BJ (cell line): ENCODE measurements around the gene LHFPL2. TPM values are rescaled to one million over a fixed set of nuclear protein-coding genes. Genes with fewer than 3 reads are reported as not detected.

ENCODE experiments used
- CTCF ChIA-PET: fragments of 350-600 bp; formaldehyde crosslinking; extraction: SDS; loops from one replicate; lab custom pipeline; 2021; ENCODE audit warnings: antibody characterized with exemption, inconsistent platforms; lab: Yijun Ruan, JAX
- POLR2A ChIA-PET: fragments of 300-600 bp; sonication (Branson Sonifier 250); formaldehyde crosslinking; extraction: SDS; loops from one replicate; lab custom pipeline; 2021; ENCODE audit warnings: antibody characterized with exemption; lab: Charles Lee
- DNase-seq: peaks from one replicate; pipeline ENCODE4 v3.0.0-alpha.2; 2011; ENCODE audit warnings: low read depth
- H3K27me3 ChIP-seq: 2 replicates; pipeline ENCODE4 v1.6.0; 2011; ENCODE audit warnings: low read length; ENCODE audit not compliant: control insufficient read depth, insufficient read depth
- H3K36me3 ChIP-seq: 2 replicates; pipeline ENCODE4 v1.5.1; 2011; ENCODE audit warnings: low read length; ENCODE audit not compliant: control insufficient read depth, insufficient read depth
- H3K4me3 ChIP-seq: 2 replicates; pipeline ENCODE4 v1.5.1; 2011; ENCODE audit warnings: low read depth, mild to moderate bottlenecking, control low read depth, low read length
- CTCF ChIP-seq: IDR thresholded peaks from 2 replicates; pipeline ENCODE4 v1.5.1; 2011; ENCODE audit warnings: low read depth, mild to moderate bottlenecking, control low read depth, inconsistent platforms, low read length, moderate library complexity; ENCODE audit not compliant: insufficient read depth
- polyA plus RNA-seq: library from polyadenylated mRNA; depleted of rRNA; stranded (reverse); fragments of >200 nt; gene quantifications from 2 replicates; pipeline ENCODE4 v1.2.3, GENCODE V29; 2011

LHFPL2 gene
- polyA plus RNA-seq, 1 experiment: 4.4 TPM

DNA sequence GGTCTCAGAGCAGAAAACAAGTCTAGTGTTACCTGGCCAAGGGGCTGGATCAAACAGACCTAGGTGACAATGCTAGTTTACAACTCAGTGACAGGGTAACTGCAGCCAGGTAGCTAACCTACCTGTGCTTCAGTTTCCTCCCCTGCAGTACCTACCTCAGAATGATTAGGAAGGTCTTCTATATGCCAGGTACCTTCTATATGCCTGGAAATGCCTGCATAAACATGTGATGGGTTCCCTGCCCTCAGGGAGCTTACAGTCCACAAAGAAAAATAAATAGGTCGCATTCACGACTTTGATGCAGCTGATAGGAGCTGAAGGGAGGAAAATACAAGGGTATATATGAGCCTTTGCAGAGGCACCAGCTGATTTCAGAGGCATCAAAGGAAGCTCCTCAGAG lies 16.1 kb downstream of the LHFPL2 start:
- no peak for DNase-seq
- ChIA-PET POLR2A (no interaction called here), CTCF (interaction anchor here (0.7 to 1.8 kb wide), 5 partner anchors 19 to 252 kb away, joined by 3 to 9 read pairs (median 3); no protein-coding TSS in a partner anchor)
- Histone ChIP-seq H3K27me3 (no peaks in the 10 kb centered on the region), H3K36me3 (peaks cover 4% of the 10 kb centered on the region; the same call in 1 of the 2 replicates), H3K4me3 (no peak overlapping the region)
- no peak for TF ChIP-seq CTCF

GRCh38 chr5:78631931-78632330 lies 16.6 kb downstream of the LHFPL2 start:
- ChIA-PET CTCF (interaction anchor here (0.7 to 0.9 kb wide), 2 partner anchors 18 to 95 kb away, joined by 3 read pairs; no protein-coding TSS in a partner anchor), POLR2A (no interaction called here)
- H3K27me3 ChIP-seq: no peaks in the 10 kb centered on the region
- H3K4me3 ChIP-seq: no peak overlapping the region
- no peak for DNase-seq
- H3K36me3 ChIP-seq: peaks cover 4% of the 10 kb centered on the region; the same call in 1 of the 2 replicates
- TF ChIP-seq CTCF: no peak

- H3K27me3 ChIP-seq: no peaks in the 10 kb centered on the region
- DNase-seq: no peak
- no peak for TF ChIP-seq CTCF
- POLR2A ChIA-PET: interaction anchor here (0.7 kb wide), 1 partner anchor 85 kb away, joined by 4 read pairs; no protein-coding TSS in a partner anchor
- peaks cover 4% of the 10 kb centered on the region; the same call in 1 of the 2 replicates for H3K36me3 ChIP-seq
- CTCF ChIA-PET: interaction anchor here (0.7 to 1.1 kb wide), 3 partner anchors 94 to 163 kb away, joined by 3 to 5 read pairs (median 4); no protein-coding TSS in a partner anchor
- no peak overlapping the region for H3K4me3 ChIP-seq
Observed at GRCh38 chr5:78630047-78630446, 18.5 kb downstream of the LHFPL2 start.

GRCh38 chr5:78629624-78630023 lies 18.9 kb downstream of the LHFPL2 start:
- no peak for DNase-seq
- ChIA-PET CTCF (interaction anchor here (0.6 to 1.1 kb wide), 4 partner anchors 94 to 200 kb away, joined by 3 to 5 read pairs (median 4); no protein-coding TSS in a partner anchor), POLR2A (interaction anchor here (0.7 kb wide), 1 partner anchor 85 kb away, joined by 4 read pairs; no protein-coding TSS in a partner anchor)
- no peaks in the 10 kb centered on the region for H3K27me3 ChIP-seq
- H3K36me3 ChIP-seq: peaks cover 4% of the 10 kb centered on the region; the same call in 1 of the 2 replicates
- no peak for TF ChIP-seq CTCF
- H3K4me3 ChIP-seq: no peak overlapping the region

DNA sequence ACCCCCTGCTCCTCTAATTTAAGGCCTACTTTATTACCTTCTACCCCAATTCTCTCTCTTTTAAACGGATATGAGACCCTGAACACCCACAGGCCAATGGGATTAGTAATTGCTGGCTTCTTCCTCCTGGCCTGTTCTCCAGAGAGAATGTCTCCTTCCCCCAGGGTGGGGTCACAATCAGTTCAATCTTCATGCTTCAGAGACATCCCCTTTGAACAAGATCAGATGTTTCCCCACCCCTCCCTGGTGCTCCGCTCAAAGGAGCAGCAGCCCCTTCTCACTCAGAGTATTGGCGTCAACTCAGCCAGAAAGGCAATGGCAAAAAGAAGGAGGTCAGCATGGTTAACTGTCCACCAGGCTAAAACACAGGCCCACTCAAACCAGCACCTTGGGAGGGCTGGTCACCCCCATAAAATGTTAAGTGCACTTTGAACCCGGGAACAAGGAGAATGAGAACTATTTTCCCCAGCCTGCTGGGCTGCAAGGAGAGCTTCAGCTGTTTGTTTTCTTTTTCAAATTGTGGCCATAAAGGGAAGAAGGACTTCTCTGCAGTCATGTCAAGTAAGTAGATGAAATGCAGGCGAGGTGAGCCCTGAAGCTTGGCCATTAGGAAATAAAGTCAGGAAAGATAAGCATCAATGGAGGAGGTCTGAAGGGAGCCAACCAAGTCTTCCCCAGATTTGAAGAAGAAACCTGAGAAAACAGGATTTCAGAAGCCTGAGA lies 20.1 kb downstream of the LHFPL2 start:
- Histone ChIP-seq H3K36me3 (peaks cover 4% of the 10 kb centered on the region; the same call in 1 of the 2 replicates), H3K4me3 (no peak overlapping the region), H3K27me3 (no peaks in the 10 kb centered on the region)
- DNase-seq: no peak
- CTCF ChIA-PET: interaction anchor here (0.6 to 2.3 kb wide), 8 partner anchors 13 to 285 kb away, joined by 3 to 14 read pairs (median 3); no protein-coding TSS in a partner anchor
- no peak for TF ChIP-seq CTCF
- POLR2A ChIA-PET: no interaction called here
